RCC 7860 (cell line): ENCODE measurements around the gene AEN.

Experiments
- DNase-seq: peaks from one replicate; pipeline ENCODE4 v3.0.0-alpha.2; 2015; ENCODE audit warnings: low spot score
- FAIRE-seq: peaks from 2 replicates; lab custom pipeline; 2012; peaks lifted over from hg19 to GRCh38; lab: Jason Lieb, UNC

Gene AEN

DNA sequence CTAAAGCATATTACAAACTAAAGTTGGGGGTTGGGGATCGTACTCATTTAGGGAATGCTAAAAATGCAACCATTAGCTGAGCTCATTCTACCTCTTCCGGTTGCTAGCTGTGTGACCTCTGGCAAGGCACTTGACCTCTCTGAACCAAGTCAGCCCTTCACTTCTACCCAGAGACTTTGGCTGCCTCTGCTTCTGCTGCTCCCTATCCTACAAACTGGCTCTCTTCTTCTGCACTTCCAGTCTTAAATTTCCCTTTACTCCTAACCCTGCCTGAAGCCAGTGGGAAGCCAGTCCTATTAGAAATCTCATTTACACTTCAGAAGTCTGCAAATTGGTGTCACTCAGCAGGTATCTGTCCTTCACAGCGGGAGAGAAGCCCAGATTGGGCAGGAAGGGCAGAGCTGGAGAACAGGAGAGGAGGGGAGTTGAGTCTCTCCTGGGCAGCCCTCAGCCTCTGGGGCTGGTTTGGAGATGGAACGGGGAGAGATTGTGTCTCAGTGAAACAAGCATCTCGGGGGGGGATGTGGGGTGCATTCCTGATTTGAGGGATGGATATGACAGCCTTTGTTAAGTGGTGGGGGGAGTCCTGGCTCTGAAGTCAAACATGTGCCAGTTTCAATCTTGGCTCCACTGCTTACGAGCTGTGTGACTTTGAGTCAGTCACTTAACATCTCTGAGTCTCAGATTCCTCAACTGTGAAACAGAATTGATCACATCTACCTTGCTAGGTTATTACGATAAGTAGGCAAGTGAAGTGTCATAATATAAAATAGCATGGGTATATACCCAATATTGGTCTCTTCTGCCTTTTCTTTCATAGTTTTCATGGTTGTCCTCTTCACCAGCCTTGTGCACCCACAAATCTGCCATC, 7.8 kb upstream of the AEN start:
- DNase-seq = peak; percentile 50
- no peak for FAIRE-seq

DNA sequence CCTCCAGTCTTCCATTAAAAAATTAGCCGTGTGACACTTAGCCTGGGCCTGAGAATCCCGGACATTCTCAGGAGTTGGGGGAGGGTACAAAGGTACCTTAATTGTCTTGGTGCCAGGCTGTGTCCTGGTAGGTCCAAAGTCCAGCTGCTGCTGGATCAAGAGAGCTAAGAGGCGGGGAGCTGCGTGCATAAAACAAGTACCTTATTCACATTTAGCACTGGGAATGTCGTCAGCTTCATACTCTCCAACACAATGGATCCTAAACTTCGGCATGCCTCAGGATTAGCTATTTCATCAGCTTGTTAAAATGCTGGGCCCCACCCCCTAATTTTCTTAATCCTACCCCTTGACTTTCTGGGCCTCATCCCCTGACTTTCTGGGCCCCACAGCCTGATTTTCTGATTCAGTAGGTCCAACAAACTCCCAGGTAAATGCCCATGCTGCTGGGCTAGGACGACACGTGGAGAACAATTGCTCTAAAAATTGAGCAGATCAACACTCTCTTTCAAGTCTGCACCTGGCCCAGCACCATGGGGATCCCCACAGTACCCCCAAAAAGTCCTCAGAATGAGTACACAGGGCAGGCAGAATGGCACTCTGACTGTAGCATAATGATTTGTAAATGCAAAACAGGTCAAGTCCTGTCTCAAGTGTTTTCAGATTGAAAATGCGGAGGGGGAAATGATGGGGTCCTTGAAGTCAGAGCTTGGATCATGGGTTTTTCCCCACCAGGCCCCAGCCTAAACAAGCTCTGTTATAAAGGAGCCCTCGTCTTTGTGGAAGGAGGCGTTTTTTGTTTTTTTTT, 5.6 kb upstream of the AEN start:
- no peak for FAIRE-seq
- DNase-seq = no peak

DNA sequence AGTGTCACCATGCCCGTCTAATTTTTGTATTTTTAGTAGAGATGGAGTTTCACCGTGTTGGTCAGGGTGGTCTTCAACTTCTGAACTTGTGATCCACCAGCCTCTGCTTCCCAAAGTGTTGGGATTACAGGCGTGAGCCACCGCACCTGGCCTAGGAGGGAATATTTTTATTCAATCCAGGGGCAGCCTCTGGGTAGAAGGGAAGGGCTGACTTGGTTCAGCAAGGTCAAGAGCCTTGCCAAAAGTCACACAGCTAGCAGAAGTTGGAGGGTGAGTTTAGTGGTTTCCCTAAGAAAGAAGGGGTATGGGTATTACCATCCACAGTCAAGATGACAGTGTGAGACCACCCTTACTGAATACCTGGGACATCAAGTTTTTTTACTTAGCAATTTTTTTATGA, 4.9 kb upstream of the AEN start:
- no peak for DNase-seq
- no peak for FAIRE-seq

DNA sequence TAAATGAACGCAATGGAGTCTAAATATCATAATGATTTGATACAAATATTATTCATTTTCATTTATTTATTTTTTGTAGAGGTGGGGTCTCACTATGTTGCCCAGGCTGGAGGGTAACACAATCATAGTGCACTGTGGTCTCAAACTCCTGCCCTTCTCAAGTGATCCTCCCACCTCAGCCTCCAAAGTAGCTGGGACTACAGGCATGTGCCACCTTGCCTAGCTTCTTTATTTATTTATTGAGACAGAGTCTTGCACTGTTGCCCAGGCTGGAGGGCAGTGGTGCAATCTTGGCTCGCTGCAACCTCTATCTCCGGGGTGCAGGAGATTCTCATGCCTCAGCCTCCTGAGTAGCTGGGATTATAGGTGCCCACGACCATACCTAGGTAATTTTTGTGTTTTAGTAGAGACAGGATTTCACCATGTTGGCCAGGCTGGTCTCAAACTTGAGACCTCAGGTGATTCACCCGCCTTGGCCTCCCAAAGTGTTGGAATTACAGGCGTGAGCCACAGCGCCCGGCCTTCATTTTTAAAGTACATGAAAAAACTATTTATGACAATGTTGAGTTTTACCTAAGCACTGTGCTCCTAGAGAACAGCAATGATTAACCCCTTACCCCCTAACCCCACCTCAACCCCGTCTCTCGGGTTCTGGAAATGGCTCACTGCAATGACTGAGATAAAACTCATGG, 4.0 kb upstream of the AEN start:
- FAIRE-seq = no peak
- DNase-seq = no peak

DNA sequence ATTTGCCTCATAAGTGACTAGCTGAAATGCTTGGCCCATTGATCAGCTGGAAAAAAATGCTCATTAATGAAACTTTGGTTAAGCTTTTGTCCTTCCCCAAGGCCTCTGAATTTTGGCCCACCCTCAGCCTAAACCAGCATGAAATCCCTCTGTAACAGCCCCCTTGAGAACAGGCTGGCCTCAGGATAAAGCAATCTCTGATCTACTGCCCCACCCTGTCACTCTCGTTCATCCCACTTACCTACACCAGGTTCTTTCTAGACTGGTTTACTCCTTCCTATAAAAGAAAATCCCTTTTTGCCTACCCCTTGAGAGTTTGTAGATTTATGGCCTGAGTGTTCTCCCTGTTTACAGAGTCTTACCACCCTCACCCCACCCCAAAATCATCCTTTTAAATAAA, 3.4 kb upstream of the AEN start:
- FAIRE-seq = no peak
- no peak for DNase-seq

DNA sequence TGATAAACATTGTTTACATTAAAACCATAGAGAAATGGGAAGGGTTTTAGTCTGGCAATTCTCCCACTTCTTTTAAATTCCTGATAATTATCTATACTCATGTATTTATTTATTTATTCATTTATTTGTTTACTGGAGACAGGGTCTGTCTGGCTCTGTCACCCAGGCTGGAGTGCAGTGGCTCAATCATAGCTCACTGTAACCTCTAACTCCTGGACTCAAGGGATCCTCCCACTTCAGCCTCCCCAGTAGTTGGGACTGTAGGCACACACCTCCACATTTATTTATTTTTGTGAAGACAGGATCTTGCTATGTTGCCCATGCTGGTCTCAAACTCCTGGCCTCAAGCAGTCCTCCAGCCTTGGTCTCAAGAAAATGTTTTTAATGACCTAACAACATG, 2.5 kb upstream of the AEN start:
- no peak for FAIRE-seq
- no peak for DNase-seq

DNA sequence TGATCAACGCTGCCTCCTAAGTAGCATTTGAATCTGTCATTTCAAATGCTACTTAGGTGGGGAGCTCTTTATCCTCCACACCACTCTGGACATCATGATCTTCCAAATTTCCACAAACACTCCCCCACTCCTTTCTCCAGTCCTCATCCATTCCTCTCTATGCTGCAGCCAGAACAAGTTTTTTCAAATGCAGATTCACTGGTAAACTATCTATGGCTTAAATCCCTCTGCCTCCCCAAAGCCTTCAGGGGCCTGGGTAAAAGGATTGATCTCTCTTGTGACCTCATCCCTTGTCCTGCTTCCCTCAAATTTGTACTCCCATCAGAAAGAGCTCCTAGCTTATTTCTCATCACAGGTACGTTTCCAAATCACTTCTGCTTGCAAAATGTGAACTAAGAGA, 1.3 kb upstream of the AEN start:
- DNase-seq = no peak

DNA sequence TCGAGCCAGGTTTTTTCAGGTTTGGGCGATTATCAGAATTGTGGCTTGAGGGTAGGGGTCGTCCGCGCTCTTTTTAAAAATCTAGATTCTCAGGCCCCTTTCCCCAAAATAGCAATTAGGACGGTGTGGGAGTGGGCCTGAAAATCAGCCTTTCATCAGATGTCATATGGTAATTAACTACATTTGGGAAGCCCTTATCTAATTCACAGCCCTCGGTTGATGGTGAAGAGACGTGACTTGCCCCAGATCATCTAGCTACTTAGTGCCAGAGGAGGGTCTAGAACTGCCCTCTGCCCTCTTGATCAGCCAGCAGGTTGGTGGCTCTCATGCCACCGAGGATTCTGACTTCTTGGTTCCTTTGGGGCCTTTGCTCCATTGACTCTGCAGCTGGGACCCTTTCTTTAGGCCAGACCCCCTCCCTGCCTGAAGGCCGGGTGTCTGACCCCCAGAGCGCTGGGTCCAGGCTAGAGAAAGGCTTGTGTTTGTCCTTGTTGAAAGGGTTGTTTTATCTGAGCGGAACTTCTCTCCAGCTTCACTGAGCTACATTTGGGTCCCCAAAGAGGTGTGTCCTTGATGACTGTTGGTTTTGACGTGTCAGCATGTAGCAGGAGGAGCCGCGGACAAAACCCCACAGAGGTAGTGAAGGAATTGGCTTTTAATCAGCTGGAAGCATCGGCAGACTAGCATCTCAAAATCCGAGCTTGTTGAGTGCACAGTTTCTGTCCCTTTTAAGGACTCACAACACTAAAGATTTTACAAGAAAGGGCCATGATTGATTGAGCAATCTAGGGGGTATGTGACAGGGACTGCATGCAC, 857 bp downstream of the AEN start:
- DNase-seq (peak; percentile 45), FAIRE-seq (no peak)

More for the DNA sequence above, 1.3 kb upstream of the AEN start:
- FAIRE-seq = no peak

DNA sequence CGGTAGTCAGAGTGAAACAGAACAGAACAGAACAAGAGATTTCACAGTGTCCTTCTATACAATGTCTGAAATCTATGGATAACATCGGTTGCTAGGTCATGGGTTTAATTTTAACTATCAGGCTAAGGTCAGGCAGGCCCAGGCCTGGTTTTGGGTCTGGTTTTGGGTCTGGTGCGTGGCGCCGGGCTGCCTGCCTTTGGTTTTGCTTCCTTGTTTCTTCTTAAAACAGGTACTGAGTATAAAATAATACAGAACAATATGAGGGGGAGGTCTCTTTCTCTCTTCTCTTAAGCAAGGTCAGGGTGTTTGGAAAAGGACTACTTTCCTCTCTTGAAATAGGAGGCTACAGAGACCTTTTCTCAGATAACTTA, 1.4 kb downstream of the AEN start:
- FAIRE-seq (no peak), DNase-seq (no peak)

DNA sequence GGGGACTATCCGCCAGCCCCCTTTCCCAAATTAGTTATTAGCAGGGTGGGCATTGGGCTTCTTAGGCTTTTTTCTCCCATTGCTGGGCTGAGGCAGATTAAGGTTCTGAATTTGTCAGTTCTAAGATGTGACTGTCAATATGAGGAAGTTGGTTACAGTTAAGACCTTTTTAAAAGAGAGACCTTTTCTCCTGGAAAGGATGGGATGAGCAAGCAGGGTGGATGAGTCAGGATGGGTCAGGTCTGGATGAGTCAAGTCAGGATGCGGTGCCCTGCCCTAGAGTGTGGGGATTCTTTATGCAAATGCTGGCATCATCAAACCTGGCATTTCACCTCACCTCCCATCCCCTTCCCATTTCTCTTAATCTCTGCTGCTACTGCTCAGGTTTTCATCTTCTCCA, 1.9 kb downstream of the AEN start:
- DNase-seq (peak; percentile 81), FAIRE-seq (peak; percentile 79)

DNA sequence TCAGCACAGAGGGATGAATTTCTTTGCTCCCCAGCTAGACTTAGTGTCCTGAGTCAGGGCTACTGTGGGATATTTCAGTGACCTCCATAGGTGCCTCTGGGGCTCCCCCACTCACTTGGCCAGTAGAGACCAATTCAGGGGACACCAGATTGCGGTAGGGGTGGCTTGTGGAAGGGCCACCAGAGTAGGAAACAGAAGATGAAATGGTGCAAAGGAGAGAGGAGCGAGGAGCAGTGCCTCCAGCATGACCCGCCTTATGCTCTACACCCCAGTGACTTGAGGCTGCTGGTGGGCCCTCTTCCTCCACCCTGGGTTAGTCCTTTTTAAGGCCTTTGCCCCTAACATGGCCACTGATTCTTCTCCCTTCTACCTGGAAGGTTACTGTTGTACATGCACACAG, 2.5 kb downstream of the AEN start:
- no peak for DNase-seq
- FAIRE-seq = no peak

DNA sequence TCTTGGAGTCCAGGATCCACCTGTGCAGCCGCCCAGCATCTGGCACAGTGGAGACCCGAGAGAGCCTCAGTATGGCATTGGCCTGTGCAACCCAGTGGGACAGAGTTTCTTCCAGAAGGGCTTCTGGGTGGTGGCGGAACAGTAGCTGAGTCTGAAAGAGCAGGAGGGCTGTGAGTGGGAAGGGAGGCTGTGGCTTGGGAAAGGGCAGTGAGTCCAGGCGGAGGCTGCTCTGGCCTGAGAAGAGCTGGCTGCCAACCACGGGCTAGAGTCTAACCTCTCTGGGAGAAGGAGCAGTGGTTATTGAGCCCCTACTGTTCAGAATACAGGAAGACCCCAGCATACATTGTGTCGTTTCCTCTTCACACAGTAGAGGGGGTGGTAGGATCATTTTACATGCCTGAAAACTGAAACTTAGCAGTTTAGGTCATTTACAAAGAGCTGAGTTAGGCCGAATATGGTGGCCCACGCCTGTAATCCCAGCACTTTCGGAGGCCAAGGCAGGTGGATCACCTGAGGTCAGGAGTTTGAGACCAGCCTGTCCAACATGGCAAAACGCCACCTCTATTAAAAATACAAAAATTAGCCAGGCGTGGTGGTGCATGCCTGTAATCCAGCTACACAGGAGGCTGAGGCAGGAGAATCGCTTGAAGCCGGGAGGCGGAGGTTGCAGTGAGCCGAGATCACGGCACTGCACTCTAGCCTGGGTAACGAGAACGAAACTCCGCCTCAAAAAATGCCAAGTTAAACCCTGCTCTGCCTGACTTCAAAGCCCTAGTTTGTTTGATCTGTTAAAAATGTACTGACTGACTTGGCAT, 3.2 kb downstream of the AEN start:
- FAIRE-seq = no peak

DNA sequence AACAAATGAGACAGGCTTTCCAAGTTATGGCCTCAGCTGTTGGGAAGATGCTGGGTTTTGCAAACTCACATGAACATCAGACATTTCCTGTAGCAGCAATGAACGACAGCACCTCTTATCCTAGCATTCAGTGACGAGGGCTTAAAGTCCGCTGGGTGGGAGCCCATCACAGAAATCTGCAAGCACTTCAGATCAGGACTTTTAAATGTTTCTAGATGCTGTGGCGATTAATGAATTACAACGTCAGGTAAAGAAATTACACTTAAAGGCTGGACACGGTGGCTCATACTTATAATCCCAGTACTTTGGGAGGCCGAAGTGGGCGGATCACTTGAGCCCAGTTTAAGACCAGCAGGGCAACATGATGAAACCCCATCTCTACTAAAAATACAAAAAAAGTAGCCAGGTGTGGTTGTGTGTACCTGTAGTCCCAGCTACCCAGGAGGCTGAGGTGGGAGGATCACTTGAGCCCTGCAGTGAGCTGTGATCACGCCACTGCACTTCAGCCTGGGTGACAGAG, 3.9 kb downstream of the AEN start:
- FAIRE-seq (no peak), DNase-seq (no peak)

More for the DNA sequence above, 3.2 kb downstream of the AEN start:
- DNase-seq = no peak

DNA sequence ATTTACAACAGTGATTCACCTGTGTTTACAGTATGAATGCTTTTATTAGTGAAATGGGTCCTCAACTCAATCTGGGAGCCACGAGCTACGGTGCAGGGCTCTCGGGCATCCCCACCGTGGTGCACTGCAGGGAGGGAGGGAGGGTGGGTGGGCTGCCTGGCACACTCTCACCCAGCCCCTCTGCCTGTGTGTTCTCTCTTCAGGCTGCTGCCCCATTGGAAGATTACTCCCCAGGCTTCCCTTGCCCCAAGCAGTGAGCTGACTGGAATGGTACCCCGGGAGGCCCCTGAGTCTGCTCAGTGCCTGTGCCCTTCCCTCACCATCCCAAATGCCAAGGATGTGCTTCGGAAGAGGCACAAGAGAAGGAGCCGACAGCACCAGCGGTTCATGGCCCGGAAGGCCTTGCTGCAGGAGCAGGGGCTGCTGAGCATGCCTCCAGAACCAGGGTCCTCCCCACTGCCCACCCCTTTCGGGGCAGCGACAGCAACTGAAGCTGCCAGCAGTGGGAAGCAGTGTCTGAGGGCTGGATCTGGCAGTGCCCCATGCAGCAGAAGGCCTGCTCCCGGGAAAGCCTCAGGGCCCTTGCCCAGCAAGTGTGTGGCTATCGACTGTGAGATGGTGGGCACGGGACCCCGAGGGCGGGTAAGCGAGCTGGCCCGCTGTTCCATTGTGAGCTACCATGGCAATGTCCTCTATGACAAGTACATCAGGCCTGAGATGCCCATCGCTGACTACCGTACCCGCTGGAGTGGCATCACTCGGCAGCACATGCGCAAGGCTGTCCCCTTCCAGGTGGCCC, 5.0 kb downstream of the AEN start:
- FAIRE-seq = no peak
- DNase-seq = no peak

DNA sequence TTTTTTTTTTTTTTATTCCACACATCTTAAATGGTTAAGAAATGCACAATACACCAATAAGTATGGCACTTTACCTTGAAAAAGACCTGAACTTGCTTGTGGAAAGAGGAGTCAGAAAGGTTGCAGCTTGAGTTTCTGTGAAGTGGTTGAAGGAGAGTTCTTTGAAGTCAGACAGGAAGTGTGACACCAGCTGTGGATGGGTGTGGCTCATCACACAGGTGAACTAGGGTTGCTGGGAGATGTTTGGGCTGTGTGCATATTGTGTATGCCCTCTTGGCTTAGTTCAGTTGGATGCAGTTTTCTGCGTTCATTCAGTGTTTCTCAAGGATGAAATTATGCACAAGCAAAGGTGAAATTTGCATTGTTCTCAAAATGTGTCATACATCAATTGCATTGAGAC, 6.3 kb downstream of the AEN start:
- DNase-seq (no peak), FAIRE-seq (no peak)

DNA sequence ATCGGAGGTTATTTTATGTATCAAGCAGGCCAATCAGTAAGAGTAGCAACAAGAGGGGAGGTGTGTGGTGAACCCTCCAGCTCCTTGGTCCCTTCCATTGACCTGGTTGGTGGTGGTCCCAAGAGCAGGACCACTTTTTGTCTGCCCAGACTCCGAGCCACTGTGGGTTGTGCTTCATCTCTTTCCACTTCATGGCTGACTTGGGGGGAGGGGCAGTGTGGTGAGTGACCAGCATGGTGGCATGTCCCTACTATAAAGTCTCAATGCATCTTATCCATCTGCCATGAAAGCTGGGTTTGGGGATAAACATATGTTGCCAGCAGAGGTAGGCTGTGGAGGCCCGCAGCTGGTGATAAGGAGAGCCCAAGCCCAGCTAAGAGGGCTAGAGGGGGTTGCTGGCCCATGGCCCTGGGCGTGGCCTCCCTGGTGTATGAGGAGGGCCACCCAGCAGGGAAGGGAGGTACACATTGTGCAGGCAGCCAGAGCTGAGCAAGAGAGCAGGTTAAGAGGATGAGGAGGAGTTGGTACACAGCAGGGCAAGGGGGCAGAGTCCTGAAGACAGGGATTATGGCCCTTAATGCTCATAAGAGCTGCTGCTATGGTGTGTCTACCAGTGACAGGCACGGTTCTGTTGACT, 7.0 kb downstream of the AEN start:
- DNase-seq (no peak), FAIRE-seq (no peak)

DNA sequence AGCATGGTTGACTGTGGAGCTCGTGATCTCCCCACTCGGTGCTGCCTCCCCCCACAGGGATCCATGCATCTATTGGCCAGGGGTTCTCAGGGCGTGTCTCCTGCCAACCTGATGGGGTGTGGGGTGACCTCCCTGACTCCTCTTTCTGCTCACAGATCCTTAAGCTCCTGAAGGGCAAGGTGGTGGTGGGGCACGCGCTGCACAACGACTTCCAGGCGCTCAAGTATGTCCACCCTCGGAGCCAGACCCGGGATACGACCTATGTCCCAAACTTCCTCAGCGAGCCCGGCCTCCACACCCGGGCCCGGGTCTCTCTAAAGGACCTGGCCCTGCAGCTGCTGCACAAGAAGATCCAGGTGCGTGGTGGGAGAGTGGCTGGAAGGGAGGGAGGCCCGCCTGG, 7.9 kb downstream of the AEN start:
- DNase-seq (no peak), FAIRE-seq (no peak)

DNA sequence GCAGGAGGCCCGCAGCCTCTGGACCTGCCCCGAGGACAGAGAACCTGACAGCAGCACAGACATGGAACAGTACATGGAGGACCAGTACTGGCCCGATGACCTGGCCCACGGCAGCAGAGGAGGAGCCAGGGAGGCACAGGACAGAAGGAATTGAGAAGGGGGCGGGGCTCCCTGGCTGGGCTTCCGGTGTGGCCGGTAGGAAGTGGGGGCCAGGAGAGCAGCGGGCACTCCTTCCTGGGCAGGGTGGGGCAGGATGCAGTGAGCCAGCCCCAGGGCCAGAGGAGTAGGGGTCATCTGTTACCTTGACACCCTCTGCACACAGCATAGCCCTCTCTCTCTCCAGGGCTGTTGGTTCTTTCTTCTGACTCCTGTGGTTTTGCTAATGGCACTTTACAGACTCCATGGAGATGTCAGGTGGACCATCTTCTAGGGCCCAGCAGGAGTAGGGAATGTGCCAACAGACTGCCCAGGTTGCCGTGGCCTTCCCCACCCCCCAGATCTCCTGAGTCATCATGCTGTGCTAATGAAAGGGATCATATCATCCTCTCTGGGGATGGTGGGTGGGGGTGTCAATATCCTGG, 9.1 kb downstream of the AEN start:
- DNase-seq = peak; percentile 38
- FAIRE-seq = no peak
